NOMO-1 treated with dmso at 0.1 percent for 144 hours (cell line): ENCODE data around the gene SREBF1.

Source experiments
- DNase-seq: peaks from one replicate; lab custom pipeline; 2025; ENCODE audit not compliant: unreplicated experiment; lab: John Stamatoyannopoulos, UW

SREBF1 gene

DNA sequence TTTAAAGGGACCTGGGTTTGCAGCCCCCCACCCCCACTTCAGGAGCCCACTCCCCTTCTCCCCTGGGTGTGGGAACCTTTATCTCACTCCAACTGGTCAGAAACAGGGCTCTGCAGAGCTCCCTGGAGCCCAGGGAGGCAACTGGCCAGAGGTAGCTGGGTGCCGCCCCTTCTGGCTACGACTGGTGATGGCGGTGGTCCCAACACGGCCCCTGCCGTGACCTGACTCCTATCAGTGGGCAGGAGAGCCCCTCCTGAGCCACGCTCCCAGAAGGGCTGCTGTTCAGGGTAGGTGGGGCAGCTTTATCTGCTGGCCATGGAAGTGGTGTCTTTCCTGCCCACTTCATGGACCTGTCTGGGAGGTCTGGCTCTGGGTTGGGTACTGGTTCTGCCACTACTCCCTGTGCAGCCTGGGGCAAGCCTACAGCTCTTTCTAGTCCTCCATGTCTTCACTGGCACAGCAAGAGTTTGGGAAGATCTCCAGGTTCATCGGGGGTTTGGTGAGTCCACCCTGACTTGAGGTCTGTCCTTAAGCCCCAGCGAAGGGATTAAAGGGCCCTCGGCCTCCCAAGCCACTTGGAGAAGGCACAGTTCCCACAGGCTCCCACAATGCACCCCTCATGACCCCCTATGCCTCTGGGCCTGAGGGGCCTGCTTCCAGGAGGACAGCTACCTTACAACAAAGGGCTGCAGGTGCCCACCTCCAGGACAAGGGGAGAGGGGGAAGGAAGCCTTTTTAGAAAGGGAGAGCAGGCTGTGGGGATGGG is 5.5 kb upstream of the SREBF1 start:
- DNase-seq, result no peak

DNA sequence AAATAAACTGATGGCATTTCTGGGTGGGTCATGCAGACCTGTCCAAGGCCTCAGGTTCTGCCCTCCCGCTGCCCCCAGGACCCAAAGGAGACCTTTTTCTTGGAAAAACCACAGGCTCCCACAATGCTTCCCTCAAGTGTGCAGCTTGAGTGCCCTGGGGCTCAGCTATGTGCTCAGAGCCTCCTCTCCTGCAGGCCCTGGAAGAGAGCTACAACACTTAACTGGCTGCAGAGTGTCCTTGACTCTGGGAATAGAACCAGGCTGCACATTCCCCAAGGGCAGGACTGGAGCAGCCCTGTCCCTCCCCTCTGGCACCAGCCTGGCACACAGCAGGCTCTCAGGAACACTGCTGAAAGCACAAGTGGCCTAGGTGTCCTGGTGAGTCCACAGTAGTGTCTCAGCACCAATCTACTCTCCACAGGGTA is 4.8 kb upstream of the SREBF1 start:
- no peak for DNase-seq

DNA sequence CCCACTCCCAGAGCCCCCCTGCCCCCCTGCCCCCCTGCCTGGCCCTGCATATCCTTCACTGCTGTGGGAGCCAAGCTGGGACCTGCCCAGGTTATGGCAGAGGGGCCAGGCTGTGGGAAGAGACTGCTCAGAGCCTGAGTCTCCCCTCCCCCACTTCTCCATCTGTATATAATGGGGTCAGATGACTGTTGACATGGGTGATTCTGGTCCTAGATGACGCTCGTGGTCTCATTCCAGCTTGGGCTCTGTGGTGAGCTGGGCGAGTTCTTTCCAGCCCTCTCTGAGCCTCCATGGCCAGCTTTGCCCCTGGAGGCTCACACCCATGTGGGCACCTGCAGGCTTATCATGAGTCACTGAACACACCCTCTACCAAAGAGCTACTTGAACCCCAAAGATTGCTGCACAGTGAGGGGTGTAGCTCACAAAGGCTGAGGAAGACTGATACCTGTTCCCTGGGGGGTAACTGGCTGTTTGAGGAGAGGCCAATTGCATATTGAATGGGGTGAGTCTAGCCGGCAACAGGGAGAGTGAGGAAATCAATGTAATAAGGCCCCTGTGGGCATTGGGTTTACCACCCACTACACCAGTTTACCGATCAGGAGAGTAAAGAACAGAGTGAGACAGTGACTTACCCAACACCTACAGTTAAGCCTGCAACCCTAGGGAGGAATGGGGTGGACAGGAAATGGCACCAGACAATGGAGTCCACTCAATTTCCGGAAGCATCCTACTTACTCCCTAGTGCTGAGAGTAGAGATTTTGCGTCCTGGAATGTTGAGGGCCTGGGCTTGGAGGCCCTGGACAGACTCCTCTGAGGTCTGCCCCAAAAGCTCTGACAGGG is 4.2 kb upstream of the SREBF1 start:
- DNase-seq, result no peak

DNA sequence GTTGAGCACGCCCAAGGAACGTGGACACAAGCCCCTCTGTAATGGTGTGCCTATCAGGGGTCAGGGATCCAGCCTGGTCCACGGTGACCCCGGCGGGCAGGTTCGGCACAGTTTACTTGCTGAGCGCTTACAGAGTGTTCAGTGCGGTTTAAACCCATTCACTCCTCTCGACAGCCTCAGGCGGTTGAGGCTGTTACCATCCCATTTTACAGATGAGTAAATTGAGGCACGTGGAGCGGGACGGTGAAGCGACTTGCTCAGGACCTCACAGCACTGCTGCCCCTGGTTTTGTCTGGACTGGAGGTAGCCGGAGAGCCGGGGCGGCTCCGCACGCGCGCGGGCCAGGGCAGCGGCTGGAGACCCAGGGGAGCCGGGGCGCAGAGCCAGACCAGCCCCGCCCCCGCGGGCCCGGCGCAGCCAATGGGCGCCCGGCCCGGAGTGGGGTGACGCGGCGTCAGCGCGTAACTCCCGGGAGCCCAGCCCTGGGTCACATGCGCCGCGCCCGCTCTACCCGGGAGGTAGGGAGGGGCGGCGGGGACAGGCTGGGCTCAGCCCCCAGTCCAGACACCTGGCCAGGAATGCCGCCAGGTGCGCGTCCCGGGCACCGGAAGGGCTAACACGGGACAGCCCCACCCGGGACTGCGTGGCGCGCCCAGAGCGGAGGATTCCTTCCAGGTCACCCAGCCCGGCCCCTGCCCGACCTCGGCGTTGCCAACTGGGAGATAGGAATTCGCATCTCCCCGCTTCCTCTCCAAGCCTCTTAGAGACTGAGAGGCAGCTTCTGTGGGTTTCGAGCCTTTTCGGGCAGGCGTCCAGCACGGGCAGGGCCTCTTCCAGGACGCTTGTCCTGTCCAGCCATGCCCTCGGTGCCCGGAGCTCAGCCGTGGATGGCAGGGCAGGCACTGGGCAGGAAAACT is 3.3 kb upstream of the SREBF1 start:
- peak; percentile 70 for DNase-seq

DNA sequence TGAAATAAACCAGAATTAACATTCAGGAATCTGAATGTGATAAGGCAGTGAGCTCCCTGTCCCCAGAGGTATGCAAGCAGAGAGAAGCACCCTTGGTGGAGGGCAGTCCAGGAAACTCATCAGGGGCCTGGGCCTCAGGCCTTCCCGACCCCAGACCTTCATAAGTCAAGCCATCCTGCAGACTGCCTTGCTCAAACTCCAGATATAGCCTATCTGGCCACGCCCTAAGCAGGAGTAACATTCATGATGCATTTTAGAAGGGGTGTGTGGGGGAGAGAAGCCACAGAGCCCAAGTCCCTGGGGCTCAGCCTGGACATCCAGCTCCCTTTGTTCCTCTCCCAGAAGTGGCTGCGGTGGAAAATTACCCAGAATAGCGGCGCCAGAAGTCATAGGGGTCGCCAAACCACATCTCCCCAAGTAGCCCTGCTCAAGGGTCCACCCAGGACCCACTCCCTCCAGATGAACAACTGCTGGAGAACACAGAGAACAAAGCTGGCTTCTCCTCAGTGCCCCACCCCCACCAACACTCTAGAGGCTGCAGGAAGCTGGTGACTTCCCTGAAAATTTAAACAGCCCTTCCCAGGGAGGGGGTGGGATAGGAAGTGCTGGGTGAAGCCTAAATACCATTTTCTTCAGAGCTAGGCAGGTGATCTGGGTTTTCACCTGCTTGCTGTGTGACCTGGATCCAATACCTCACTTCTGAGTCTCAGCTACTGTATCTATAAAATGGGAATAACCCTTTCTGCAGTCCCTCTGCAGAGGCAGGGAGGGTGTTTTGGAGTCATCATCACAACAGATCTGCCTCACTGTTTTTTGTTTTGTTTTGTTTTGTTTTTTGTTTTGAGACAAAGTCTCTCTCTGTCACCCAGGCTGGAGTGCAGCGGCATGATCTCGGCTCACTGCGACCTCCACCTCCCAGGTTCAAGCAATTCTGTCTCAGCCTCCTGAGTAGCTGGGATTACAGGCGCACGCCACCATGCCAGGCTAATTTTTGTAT is 1.5 kb upstream of the SREBF1 start:
- peak; percentile 35 for DNase-seq

DNA sequence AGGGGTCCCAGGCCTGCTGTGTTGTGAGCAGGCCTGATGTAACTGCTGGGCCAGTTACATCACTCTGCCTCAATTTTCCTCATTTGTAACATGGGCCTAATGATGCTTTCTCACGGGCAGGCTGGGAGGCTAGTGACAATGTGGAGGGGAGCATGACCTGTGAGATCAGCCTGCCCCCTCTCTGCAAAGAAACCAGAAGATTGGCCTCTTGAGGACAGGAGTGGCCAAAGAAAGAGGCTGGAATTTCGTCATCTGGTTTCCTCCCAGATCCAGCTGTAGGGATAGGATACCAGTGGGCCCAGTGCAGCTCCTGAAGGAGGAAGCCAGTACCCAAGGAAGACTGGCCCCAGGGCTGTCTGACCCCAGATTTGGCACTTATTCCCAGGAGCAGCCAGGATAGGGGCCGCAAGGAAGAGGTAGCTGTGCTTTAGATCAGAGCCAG is 615 bp upstream of the SREBF1 start:
- no peak for DNase-seq

DNA sequence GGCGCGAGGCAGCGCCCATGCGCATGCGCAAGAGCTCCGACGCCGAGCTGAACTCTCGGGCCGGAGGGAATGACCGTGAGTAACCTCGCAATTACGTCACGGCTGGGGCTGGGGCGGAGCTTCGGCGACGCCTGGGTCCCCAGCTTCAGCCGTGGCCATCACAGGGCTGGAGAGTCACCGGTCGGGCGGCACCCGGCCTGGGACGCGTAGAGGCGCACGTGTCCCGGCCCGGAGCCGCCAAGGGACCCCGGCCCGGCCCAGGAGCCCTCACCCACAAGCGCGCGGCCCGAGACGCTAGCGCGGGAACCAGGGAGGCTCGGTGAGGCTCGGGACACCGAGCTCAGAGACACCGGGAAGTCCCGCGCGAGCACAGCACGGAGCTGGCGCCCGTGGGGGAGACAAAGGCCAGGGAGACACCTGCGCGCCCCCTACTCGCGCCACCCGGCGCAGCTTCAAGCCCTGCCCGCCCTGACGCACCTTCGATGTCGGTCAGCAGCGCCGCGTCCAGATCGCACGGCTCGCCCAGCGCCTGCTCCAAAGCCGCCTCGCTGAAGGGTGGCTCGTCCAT is 452 bp downstream of the SREBF1 start:
- DNase-seq, result peak; percentile 86

DNA sequence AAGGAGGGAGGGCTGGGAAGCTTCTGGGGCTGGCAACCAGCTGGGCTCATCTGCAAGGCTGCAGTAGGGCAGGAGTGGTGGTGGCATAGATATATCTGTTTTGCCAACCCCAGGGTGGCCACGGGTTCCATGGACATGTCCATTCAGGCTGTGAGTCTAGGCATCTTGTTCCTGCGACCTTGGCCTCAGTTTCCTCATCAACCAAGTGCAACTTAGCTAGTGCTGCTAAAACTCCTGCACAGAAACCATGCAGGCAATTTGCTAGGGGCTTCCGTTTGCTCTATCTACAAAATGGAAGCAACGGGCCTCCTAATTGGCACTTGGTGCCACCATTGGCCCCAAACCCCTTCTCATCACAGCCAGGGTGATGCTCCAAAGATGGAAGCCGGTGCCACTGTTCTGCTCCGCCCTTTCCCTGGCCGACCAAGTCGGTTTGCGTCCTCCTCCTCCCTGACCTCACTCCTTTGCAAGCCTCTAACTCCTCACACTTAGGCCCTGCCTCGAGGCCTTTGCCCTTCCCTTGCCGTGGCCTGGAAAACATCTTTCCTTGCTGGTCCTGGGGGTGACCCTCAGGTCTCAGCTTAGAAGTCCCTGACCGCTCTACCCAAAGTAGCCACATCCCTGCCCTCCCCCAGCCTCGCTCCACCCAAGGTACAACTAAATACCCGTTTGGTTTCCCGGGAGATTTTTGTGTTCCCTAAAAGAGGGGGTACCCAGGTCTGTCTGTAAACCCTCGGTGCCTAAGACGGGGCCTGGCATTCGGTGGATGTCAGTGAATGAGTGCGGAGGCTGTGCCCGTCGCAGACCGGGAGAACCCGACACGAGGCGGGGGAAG is 1.2 kb downstream of the SREBF1 start:
- DNase-seq, result no peak

DNA sequence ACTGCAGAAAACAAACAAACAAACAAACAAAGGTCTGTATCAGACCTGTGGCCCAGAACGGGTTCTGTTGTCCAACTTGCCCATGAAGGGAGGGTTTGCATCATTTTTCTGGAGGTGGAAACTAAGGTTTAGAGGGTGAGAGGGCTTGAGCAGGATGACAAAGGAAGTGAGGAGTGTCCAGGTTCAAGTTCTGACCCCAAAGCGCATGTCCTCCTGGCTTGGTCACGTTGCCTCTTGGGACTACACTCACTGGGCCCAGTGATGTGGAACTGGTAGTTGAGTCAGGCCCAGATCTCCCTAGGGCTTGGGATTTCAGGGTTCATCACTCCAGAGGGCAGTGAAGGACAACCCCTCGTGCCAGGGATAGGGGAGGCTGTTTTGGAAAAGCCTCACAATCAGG is 1.8 kb downstream of the SREBF1 start:
- DNase-seq, result no peak

DNA sequence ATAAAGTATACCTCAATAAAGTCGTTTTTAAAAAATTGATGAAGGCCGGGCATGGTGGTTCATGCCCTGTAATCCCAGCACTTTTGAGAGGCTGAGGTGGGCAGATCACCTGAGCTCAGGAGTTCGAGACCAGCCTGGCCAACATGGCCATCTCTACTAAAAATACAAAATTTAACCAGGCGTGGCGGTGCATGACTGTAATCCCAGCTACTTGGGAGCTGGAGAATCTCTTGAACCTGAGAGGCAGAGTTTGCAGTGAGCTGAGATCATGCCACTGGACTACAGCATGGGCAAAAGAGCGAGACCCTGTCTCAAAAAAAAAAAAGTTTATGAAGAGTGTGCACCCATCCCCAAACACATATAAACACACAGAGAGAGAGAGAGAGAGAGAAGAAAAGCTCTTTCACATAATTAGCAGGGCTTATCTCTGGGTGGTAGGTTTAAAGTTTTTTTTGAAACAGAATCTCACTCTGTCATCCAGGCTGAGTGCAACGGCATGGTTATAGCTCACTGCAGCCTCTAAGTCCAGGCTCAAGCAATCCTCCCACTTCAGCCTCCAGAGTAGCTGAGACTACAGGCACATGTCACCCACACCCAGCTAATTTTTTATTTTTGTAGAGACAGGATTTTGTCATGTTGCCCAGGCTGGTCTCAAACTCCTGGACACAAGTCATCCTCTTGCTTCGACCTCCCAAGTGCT is 3.0 kb downstream of the SREBF1 start:
- DNase-seq, result no peak

DNA sequence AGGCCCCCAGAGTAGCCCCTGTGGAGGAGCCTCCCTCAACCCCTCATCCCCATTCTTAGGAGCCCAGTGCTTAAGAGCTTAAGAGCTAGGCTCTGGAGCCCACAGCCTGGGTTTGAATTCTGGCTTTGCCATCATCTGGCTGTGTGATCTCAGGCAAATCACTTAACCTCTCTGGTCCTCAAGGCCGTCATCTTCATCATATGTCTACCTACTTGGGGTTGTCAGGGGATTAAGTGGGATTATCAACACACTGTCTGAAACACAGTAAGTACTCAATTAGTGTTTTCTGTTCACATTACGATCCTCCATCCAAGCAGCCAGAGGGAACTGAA is 4.8 kb downstream of the SREBF1 start:
- no peak for DNase-seq

DNA sequence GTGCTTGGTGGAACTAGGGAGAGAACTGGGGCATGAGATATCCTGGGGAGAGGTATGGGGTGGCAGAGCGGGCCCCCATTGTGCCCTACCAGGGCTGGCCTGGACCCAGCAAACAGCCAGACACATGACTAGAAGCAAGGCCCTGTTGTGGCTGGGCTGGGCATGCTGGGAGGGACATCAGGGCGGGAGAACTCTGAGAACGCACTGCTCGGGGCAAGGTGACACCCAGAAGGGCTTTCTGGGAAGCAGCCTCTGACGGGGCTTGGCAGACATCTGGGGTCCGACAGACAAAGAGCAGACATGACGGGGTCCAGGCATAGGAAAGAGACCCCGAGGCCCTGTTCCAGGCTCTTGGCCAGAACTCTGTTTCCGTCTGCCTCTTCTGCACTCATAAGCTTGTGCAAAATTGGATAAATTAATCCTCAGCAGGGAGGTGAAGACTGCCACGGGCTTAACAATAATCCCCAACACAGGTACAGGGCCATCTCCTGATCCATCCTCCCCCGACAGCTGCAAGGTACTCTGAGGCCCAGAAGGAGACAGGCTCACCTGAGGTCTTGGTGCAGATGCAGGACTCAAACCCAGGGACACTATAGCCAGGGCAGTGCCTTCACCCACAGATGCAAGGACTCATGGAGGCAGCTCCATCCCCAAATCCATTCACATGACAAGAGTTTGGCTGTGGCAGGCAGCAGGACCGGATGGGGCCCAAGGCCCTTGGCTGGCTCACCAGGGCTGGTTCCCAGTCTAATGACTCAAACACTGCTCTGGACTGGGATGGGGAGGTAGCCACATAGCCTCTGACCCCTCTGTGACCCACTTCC is 5.4 kb downstream of the SREBF1 start:
- DNase-seq, result no peak

DNA sequence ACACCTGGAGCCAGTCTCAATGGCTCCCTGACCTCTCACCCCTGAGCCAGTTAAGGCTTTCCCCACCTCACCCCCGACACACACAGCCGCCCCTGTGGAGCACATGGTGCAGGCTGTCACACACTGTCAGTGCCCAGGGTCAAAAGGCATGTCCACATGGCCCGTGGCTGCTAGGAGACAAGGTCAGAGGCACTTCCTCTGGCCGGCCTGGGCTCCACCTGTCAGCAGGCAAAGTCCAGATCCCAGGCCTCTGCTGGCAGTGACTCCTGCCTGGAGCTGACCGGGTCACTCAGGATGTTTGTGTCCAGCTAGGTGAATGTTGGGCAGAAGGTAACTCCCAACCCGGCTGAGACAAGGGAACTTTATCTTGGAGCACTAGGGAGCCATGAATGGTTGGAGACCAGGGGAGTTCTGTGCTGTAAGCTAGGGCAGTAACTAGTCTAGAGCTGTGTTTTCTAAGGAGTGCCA is 6.0 kb downstream of the SREBF1 start:
- no peak for DNase-seq

DNA sequence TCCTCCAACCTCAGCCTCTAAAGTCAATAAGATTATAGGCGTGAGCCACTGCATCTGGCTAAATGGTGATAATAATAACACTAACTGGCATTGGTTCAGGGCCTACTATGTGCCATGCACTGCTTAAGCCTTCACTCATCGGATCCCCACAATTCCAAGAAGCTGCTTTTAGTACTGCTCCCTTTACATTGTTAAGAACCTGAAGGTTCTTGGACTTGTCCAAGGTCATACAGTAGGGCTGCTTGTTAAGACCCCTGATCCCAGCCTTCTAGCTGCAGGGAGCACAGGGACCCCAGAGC is 6.6 kb downstream of the SREBF1 start:
- no peak for DNase-seq

DNA sequence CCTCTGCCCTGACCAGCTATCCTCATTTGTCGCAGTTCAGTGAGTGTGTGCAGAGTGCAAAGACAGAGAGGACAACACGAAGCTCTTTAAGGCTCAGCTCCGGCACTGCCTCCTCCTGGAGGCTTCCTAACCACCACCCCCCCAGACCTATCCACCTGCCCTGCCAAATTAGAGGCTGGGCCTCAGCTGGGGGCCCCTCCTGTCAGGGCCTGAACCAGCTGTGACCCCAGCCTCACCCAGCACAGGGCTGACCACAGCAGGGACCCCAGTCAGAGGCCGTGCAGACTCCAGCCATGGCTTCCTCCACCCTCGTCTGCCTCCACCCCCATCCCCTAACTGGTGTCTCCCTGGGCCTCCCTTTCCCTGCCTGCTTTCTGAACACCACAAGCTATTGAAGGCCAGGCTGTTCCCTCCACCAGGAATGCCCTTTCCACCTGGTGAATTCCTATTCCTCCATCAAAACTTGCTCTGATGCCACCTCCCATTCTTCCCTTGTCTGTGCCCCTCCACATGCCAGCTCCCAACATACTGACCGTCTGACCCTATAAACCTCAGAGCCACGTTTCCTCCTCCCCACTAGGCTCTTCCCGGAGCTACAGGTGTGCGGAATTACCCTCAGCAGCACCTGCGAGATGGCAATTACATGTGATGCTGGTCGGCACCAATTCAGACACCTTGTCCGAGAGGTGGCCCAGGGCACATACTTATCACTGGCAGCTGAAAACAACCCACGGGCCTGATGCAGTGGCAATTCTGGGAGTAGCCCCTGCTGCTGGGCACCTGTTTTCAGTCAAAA is 8.8 kb downstream of the SREBF1 start:
- DNase-seq, result no peak

DNA sequence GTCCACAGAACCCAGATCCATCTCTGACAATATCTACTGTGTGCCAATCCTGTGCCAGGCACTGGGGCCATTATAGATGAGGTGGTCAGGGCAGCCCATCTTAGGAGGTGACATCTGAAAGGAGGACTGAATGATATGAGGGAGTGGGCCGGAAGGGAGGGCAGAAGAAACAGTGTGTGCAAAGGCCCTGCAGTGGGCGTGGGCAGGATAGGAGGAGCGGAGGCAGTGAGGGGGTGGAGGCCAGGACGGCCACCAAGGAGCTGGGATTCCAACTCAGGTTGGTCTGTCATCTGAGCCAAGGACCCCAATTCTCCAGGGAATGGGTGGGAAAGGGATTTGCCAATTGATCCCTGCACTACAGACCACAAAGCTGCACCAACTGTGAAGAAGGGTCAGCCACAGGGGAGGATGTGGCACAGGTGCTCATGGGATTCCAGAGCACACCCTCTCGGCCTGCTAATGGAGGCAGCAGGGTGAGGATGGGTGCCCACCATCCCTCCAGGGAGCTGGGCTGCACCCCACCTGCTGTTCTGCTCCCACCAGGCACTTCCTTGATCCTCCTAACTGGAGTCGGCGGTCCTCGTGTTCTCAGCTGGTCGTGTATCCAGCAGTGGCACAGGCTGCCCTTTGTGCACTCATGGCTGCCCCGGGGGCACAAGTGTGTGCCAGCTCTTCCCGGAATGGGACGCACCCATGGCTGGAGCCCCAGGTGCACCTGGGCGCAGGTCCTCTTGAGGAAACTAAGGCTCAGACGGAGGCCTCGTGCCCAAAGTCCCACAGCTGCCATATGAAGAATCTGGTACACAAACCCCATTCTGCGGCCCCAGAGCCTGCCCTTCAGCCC is 9.6 kb downstream of the SREBF1 start:
- no peak for DNase-seq
